C4-2B (cell line): ENCODE data around the gene IL10RA.

ENCODE experiments used
- H3K27ac ChIP-seq: fragments of 450-650 bp; 2 replicates; pipeline ENCODE4 v1.5.1; 2017
- CTCF ChIP-seq: fragments of 450-650 bp; conservative IDR thresholded peaks from 2 replicates; pipeline ENCODE4 v1.5.1; 2017; ENCODE audit warnings: mild to moderate bottlenecking
- ZFX ChIP-seq: fragments of 450-650 bp; IDR thresholded peaks from 2 replicates; pipeline ENCODE4 v1.6.1; 2017

IL10RA gene

GRCh38 chr11:118050208-118050891 is 64.2 kb downstream of the IL10RA start:
- no peak overlapping the region for H3K27ac ChIP-seq
- TF ChIP-seq CTCF: no peak
- no peak for TF ChIP-seq ZFX
